Dedifferentiated amniotic fluid mesenchymal stem cell (primary cell): ENCODE measurements around the gene RNF150.
"Not testable (repeated sequence)": the region's sequence is repeated elsewhere in the genome, so short reads cannot be mapped to it uniquely, and the experiment has no call there.

Experiments
- DNase-seq: peaks from one replicate; pipeline ENCODE4 v3.0.0-alpha.2; 2016; ENCODE audit errors: extremely low spot score

RNF150 gene

GRCh38 chr4:141077611-141078225 lies 55.6 kb downstream of the RNF150 start:
- DNase-seq = peak; percentile 30

GRCh38 chr4:141075553-141075952 lies 57.7 kb downstream of the RNF150 start:
- no peak for DNase-seq

GRCh38 chr4:141074098-141074878 lies 59.0 kb downstream of the RNF150 start:
- peak; percentile 59 for DNase-seq

GRCh38 chr4:141066690-141067089 lies 66.6 kb downstream of the RNF150 start:
- DNase-seq = no peak

GRCh38 chr4:141065872-141066271 lies 67.4 kb downstream of the RNF150 start:
- DNase-seq = no peak

- no peak for DNase-seq
These were observed 70.6 kb downstream of the RNF150 start for GRCh38 chr4:141062651-141063050.

GRCh38 chr4:141058591-141059512 lies 74.4 kb downstream of the RNF150 start:
- DNase-seq = peak; percentile 94

GRCh38 chr4:141057582-141057981 lies 75.7 kb downstream of the RNF150 start:
- DNase-seq = no peak

GRCh38 chr4:141056473-141056872 lies 76.8 kb downstream of the RNF150 start:
- DNase-seq = no peak

- no peak for DNase-seq
These were observed 78.8 kb downstream of the RNF150 start for GRCh38 chr4:141054446-141054845.

GRCh38 chr4:141050999-141051398 lies 82.3 kb downstream of the RNF150 start:
- DNase-seq = not testable (repeated sequence)

GRCh38 chr4:141047228-141047884 lies 85.9 kb downstream of the RNF150 start:
- DNase-seq = no peak

GRCh38 chr4:141046255-141046654 lies 87.0 kb downstream of the RNF150 start:
- DNase-seq = peak; percentile 93

GRCh38 chr4:141045848-141046247 lies 87.4 kb downstream of the RNF150 start:
- DNase-seq = no peak

- DNase-seq = no peak
These were observed 92.2 kb downstream of the RNF150 start for GRCh38 chr4:141041021-141041476.

GRCh38 chr4:141039156-141039555 lies 94.1 kb downstream of the RNF150 start:
- DNase-seq = no peak

- DNase-seq = no peak
These were observed 94.8 kb downstream of the RNF150 start for GRCh38 chr4:141038428-141038827.

GRCh38 chr4:141037446-141037845 lies 95.8 kb downstream of the RNF150 start:
- no peak for DNase-seq

- DNase-seq = peak; percentile 66
These were observed 96.5 kb downstream of the RNF150 start for GRCh38 chr4:141036786-141037185.

GRCh38 chr4:141035920-141036319 lies 97.3 kb downstream of the RNF150 start:
- DNase-seq = no peak

- DNase-seq = peak; percentile 33
These were observed 105.2 kb downstream of the RNF150 start for GRCh38 chr4:141028024-141028529.
